SIG-M5 treated with dmso at 0.1 percent for 504 hours (cell line): ENCODE results near the gene RPS6KA3.
"Not testable (repeated sequence)": the region's sequence is repeated elsewhere in the genome, so short reads cannot be mapped to it uniquely, and the experiment has no call there.

Source experiments
- DNase-seq: peaks from one replicate; lab custom pipeline; 2025; ENCODE audit not compliant: unreplicated experiment; lab: John Stamatoyannopoulos, UW

Gene RPS6KA3

DNA sequence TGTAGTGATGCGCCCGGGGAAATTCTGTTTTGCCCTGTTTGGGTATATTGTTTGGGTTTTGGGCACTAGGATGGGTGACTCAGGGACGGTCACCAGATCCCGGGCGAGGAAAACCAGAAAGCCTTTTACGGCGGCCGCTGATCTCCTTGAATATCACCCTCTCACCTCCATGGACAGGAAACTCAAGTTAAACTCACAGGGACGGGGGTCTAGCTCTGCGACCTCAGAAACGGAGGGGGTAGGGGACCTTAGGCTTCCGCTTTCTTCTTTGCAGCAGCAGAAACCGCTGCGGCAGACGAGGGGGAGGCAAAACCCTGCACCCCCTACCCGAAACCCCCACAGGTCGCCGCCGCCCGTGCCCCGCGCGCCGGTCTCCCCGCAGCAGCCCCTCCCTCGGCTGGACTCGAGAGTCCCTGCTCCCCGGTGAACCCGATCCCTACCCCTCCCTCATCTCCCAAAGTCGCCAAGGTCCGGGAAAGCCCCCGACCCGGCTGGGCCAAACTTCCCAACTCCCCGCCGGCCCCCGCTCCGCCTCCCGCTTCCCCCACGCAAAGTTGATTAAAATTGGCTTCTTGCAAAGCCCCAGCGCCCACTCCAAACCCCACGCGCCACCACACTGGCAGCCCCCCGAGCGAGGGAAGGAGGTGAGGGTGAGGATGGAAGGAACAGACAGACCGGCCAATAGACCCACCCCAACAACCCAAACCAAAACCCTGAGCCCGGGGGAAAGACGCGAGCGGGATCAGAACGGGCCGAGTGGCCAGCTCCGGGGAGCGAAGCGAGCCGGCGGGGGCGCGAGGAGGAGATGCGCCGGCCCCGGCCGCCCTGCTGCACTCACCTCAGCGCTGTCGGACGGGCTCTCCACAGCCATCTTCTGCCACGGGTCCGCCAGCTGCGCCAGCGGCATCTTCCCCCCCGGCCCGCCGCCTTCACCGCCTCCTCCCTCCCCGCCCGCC is 705 bp downstream of the RPS6KA3 start:
- peak; percentile 32 for DNase-seq

GRCh38 chrX:20265221-20265725 is 1.4 kb downstream of the RPS6KA3 start:
- DNase-seq: peak; percentile 50

DNA sequence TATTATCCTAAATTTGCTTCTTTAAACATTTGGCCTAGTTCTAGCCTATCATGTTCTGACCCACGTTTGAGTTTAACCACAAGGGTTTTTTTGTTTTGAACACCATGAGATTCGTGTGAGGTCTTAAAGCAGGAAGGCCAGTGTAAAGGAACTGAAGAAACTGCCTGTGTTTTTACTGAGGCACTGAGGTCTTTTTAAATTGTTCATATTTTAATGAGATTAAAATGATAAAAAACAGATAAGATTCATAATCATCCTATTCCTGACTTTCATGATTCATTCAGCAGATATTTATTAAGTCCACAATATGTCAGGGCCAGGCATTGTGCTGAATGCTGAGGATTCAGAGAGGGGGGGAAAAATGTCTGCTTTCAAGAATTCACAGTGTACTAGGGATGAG is 3.2 kb downstream of the RPS6KA3 start:
- peak; percentile 13 for DNase-seq

DNA sequence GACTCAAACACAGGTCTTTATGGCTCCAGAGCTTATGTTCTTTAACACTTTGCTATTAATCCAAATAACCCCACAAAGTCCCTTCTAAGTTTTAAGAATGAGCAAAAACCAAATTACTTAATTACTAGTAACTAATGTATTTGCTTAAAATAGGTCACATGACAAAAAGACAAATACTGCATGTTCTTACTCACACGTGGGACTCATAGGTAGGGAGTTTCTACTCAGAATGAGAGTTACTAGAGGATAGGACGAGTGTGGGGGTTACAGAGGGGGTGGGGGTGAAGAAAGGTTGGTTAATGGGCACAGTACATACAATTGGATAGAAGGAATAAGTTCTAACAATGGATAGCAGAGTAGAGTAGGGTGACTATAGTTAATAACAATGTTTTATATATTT is 5.8 kb downstream of the RPS6KA3 start:
- DNase-seq: no peak

GRCh38 chrX:20254712-20255299 is 11.9 kb downstream of the RPS6KA3 start:
- DNase-seq: no peak

DNA sequence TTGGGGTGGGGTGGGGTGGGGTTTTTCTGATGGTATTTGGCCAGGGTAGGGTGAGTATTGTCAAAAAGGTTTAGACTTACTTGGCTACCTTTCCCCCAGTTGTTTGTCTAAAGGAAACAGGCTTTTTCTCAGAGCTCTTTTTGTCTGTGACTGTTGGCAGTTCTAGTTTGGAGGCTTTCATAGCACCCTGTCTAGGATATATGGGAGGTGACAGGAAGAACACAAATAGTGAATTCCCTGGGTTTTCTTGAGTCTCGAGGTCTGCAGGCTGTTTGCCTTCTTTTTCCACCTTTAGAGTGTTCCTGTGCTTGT is 13.5 kb downstream of the RPS6KA3 start:
- DNase-seq: no peak

DNA sequence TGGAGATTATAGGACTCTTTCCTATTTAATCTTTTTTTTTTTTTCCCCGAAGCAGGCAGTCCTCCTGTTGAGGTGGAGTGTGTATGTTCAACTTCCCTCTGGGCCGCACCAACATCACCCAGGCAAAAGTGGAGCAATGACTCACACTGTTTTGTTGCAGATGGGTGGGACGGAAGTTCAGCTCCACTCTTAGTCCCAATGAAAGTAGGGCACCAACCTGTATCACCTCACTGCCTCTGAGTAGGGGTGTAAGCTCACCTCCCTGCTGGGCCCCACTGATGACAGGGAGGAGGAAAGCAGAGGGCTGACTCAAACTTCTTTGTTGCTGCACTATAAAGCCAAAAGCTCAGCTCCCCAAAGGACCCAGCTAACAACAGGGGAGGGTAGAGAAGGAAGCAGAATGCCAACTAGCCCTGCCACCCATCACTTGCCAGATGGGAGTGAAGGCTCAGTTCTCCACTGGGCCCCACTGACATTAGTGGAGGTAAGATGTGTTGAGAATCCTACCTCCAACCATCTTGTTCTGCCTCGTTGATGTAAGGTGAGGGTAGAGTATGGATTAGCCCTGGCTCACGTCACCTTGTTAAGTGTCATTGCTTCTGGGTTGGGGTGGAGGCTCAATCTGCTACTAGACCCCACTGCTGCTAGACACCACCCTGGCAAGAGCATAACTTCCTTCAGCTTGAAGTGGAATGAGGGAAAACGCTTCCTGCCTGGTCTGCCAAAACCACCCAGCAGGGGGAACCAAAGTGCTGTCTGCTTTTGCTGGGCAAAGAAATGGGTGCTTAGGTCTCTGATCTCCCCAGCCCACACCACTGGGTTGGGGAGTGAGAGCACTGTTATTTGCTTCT is 14.1 kb downstream of the RPS6KA3 start:
- DNase-seq: peak; percentile 18

- DNase-seq: no peak
These were observed 15.0 kb downstream of the RPS6KA3 start for GRCh38 chrX:20251691-20252090.

- not testable (repeated sequence) for DNase-seq
These were observed 16.6 kb downstream of the RPS6KA3 start for GRCh38 chrX:20250146-20250545.

- DNase-seq: no peak
These were observed 18.0 kb downstream of the RPS6KA3 start for GRCh38 chrX:20248592-20249192.

DNA sequence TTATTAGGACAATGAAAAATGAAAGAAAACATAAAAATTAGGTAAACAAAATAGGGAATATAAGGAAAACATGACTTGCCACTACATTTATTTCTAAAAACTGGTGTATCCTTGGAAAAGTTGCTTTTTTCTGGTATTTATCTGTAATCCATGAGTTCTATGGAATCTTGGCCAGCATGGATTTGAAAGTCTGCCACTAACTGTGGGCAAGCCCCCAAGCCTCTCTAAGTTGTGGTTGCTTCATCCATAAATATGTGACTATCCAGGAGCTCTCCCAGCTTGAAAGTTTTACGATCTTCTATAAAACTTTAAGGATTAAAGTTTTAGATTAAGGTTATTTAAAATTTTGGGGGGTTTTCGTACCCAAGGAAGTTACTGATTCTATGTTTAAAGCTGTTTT is 21.8 kb downstream of the RPS6KA3 start:
- no peak for DNase-seq

GRCh38 chrX:20240201-20240600 is 26.5 kb downstream of the RPS6KA3 start:
- no peak for DNase-seq

- DNase-seq: no peak
These were observed 28.8 kb downstream of the RPS6KA3 start for GRCh38 chrX:20237864-20238263.

DNA sequence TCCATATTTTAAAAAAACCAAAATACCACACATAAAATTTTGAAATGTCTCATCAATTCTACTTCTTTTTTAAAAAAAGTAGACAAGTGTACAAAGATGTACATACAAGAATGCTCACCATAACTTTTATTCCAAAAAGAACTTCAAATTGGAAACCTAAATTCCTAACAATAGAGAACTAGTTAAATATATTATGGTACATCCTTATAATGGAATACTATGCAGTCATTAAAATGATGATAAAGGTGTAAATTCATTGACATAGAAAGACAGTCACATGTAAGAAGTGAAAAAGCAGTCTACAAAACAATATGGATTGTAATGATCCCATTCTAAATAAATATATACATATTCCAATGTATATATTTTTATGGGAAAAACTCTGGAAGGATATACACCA is 31.0 kb downstream of the RPS6KA3 start:
- DNase-seq: no peak

GRCh38 chrX:20233336-20233735 is 33.4 kb downstream of the RPS6KA3 start:
- no peak for DNase-seq

GRCh38 chrX:20231598-20231997 is 35.1 kb downstream of the RPS6KA3 start:
- no peak for DNase-seq

GRCh38 chrX:20230406-20230805 is 36.3 kb downstream of the RPS6KA3 start:
- no peak for DNase-seq

DNA sequence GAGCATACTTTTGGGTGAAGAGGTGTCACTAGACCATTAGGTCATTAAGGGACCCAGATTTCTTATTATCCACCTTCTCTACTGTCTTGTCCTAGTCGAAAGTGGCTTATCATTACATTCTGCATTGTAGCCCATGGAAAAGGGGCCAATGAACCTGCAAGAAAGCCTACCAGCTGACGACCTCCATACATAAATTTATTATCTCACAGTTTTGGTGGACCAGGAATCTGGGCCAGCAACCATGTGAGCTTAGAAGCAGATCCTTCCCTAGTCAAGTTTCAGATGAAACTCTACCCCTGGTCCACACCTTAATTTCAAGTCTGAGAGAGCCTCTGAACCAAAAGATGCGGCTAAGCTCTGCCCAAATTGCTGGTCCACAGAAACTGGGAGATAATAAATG is 37.6 kb downstream of the RPS6KA3 start:
- DNase-seq: no peak

- no peak for DNase-seq
These were observed 38.5 kb downstream of the RPS6KA3 start for GRCh38 chrX:20228245-20228644.

DNA sequence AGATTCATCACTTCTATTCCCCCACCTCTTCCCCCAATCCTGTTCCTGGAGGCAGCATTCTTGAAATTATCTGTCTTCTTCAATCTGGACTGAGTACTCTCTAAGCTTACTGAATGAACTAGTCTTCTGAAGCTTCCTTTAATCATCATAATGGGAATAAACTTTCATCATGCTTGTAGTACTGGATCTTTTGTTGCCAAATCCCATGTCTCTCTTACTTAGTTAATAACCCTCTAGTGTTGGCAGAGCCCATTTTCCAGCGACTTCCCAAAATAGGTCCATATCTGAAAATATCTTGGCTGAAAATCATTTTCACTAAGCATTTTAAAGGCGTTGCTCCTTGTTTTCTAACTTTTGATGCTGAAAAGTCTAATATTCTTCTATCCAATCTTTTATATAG is 39.6 kb downstream of the RPS6KA3 start:
- DNase-seq: no peak

GRCh38 chrX:20225488-20225833 is 41.2 kb downstream of the RPS6KA3 start:
- no peak for DNase-seq
